HEK293T (cell line): ENCODE measurements around the gene IGF2BP1.

ENCODE experiments used
- BHLHE40 ChIP-seq: fragments of 450-650 bp; IDR thresholded peaks from 2 replicates; pipeline ENCODE4 v1.6.1; 2016; ENCODE audit warnings: mild to moderate bottlenecking, moderate library complexity, borderline replicate concordance
- ELF4 ChIP-seq: fragments of 450-650 bp; IDR thresholded peaks from 2 replicates; pipeline ENCODE4 v1.6.1; 2017; ENCODE audit warnings: antibody characterized with exemption
- FOXA1 ChIP-seq: fragments of 450-650 bp; IDR thresholded peaks from 2 replicates; pipeline ENCODE4 v1.6.1; 2016; ENCODE audit warnings: mild to moderate bottlenecking
- HDGF ChIP-seq: fragments of 450-650 bp; IDR thresholded peaks from 2 replicates; pipeline ENCODE4 v1.6.1; 2017; ENCODE audit warnings: antibody characterized with exemption, borderline replicate concordance
- SP1 ChIP-seq: fragments of 450-650 bp; IDR thresholded peaks from 2 replicates; pipeline ENCODE4 v1.6.1; 2017
- SUZ12 ChIP-seq: fragments of 450-650 bp; IDR thresholded peaks from 2 replicates; pipeline ENCODE4 v1.6.1; 2016; ENCODE audit warnings: mild to moderate bottlenecking

DNA sequence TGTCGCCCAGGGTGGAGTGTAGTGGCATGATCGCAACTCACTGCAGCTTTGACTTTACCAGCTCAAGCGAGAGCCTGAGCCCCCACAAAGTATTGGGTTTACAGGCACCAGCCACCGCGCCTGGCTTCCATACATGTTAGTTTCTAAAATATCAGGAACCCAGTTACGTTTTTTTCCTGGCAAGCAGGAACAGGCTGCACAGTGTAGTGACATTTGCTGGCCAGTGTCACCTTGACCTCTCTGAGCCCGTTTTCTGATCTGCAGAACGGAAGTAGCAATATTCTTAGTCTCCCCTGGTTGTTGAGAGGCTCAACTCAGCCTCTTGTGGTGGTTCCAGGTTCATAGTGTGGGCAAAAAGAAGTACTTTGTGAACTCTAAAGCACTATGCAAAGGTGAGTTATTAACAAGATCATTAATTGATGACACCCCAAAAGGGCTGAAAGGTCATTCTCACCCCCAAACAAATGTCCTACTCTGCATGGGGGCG lies 15.6 kb downstream of the IGF2BP1 start:
- TF ChIP-seq HDGF (no peak), BHLHE40 (no peak), SUZ12 (no peak), FOXA1 (no peak), SP1 (no peak), ELF4 (no peak)
